Loucy (cell line): Measurements from ENCODE around the gene C1orf50.

ENCODE experiments used
- CTCF ChIP-seq: fragments of 200-600 bp; sonication (generic); conservative IDR thresholded peaks from 2 replicates; pipeline ENCODE4 v1.5.1; 2014; ENCODE audit warnings: mild to moderate bottlenecking, antibody characterized with exemption, low read length
- EZH2phosphoT487 ChIP-seq: fragments of 200-600 bp; IDR thresholded peaks from 2 replicates; pipeline ENCODE4 v1.6.1; 2018; ENCODE audit warnings: antibody characterized with exemption, mild to moderate bottlenecking, moderate library complexity, borderline replicate concordance

- TF ChIP-seq CTCF (no peak), EZH2phosphoT487 (no peak)
Measured at GRCh38 chr1:42741706-42742105, 25.3 kb upstream of the C1orf50 start.
